ENCODE results near the gene LOXL1. TPM values are rescaled to one million over a fixed set of nuclear protein-coding genes. Genes with fewer than 3 reads are reported as not detected.
A peak's percentile ranks its signal among the peaks of the same experiment; 100 is the strongest.

The LOXL1 gene
- total RNA-seq, 1 donor from 2014 or later: 11.1 TPM

- H3K9me3 ChIP-seq: no peaks in the 10 kb centered on the region
- H3K4me3 ChIP-seq: no peak overlapping the region
- H3K36me3 ChIP-seq: no peaks in the 10 kb centered on the region
- peaks cover 20% of the 10 kb centered on the region for H3K4me1 ChIP-seq
- DNase-seq: peak; percentile 62
- TF ChIP-seq CTCF (IDR thresholded peaks at IDR 0.05): no peak
- peak overlapping the region; percentile 91 for H3K27ac ChIP-seq
- no peaks in the 10 kb centered on the region for H3K27me3 ChIP-seq
- no peak for ATAC-seq
- intact Hi-C loops (cut with DNase I): no loop called here
Observed at GRCh38 chr15:73952171-73952912, 26.1 kb downstream of the LOXL1 start.

GRCh38 chr15:73952913-73953750 is 26.9 kb downstream of the LOXL1 start:
- Histone ChIP-seq H3K27me3 (no peaks in the 10 kb centered on the region), H3K27ac (peak overlapping the region; percentile 91), H3K9me3 (no peaks in the 10 kb centered on the region), H3K4me1 (peaks cover 20% of the 10 kb centered on the region), H3K4me3 (no peak overlapping the region), H3K36me3 (no peaks in the 10 kb centered on the region)
- ATAC-seq: no peak
- peak; percentile 49 for DNase-seq
- intact Hi-C loops (cut with DNase I): no loop called here
- no peak for TF ChIP-seq CTCF (IDR thresholded peaks at IDR 0.05)

GRCh38 chr15:73954188-73955145 is 28.2 kb downstream of the LOXL1 start:
- no peak for TF ChIP-seq CTCF (IDR thresholded peaks at IDR 0.05)
- peaks cover 25% of the 10 kb centered on the region for H3K4me1 ChIP-seq
- ATAC-seq (no peak), DNase-seq (peak; percentile 48)
- H3K9me3 ChIP-seq: no peaks in the 10 kb centered on the region
- intact Hi-C loops (cut with DNase I): no loop called here
- H3K4me3 ChIP-seq: no peak overlapping the region
- no peaks in the 10 kb centered on the region for H3K27me3 ChIP-seq
- H3K36me3 ChIP-seq: no peaks in the 10 kb centered on the region
- no peak overlapping the region for H3K27ac ChIP-seq

- intact Hi-C loops (cut with DNase I): no loop called here
- ATAC-seq: no peak
- TF ChIP-seq CTCF (IDR thresholded peaks at IDR 0.05): no peak
Observed at GRCh38 chr15:73955326-73955725, 29.1 kb downstream of the LOXL1 start.

More at GRCh38 chr15:73955326-73955725, 29.1 kb downstream of the LOXL1 start:
- H3K4me3 ChIP-seq: no peak overlapping the region
- H3K36me3 ChIP-seq: no peaks in the 10 kb centered on the region
- no peaks in the 10 kb centered on the region for H3K27me3 ChIP-seq
- H3K27ac ChIP-seq: no peak overlapping the region
- peak; percentile 16 for DNase-seq
- no peaks in the 10 kb centered on the region for H3K9me3 ChIP-seq
- peaks cover 27% of the 10 kb centered on the region for H3K4me1 ChIP-seq

All from upper lobe of right lung (tissue), 1 donor.